ENCODE measurements around the gene HDAC4.

HDAC4 gene

DNA sequence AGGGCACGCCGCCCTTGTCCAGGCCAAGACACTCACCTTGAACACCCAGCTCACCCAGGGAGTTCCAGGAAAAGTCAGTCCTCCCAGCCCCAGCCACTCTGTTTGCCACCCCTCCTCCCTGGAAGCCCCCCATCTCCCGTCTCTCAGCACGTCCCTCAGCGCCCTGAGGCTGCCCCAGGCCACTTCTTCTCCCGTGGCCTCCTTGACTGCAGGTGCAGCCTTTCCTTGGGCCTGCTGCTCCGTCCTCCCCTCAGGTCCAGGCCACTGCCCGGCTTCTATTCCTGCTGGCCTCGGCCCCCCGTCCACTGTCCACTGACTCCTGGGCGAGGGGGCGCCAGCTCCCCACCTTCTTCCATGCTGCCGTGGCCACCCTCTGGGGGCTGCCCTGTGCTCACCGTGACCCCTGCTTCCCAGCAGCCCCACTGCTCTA is 239.1 kb downstream of the HDAC4 start:
- no peak for DNase-seq (ENCODE audit: low read depth, low spot score)
- no peak overlapping the region for H3K4me3 ChIP-seq (ENCODE audit: low read length)
- no peaks in the 10 kb centered on the region; the same call in 1 of the 2 replicates for H3K4me1 ChIP-seq (ENCODE audit: control insufficient read depth, insufficient read depth, low read length)
- H3K27ac ChIP-seq (ENCODE audit: low read length), result no peak overlapping the region
- no peaks in the 10 kb centered on the region for H3K27me3 ChIP-seq (ENCODE audit: control insufficient read depth, insufficient read depth, low read length)
- WGBS (ENCODE audit: insufficient coverage, insufficient read length), result no CpG with 5 or more reads among the region's 14 CpGs
- H3K9me3 ChIP-seq (ENCODE audit: control insufficient read depth, insufficient read depth, low read length), result no peaks in the 10 kb centered on the region
- no peaks in the 10 kb centered on the region; the same call in 1 of the 2 replicates for H3K36me3 ChIP-seq (ENCODE audit: control insufficient read depth, insufficient read depth, low read length)

DNA sequence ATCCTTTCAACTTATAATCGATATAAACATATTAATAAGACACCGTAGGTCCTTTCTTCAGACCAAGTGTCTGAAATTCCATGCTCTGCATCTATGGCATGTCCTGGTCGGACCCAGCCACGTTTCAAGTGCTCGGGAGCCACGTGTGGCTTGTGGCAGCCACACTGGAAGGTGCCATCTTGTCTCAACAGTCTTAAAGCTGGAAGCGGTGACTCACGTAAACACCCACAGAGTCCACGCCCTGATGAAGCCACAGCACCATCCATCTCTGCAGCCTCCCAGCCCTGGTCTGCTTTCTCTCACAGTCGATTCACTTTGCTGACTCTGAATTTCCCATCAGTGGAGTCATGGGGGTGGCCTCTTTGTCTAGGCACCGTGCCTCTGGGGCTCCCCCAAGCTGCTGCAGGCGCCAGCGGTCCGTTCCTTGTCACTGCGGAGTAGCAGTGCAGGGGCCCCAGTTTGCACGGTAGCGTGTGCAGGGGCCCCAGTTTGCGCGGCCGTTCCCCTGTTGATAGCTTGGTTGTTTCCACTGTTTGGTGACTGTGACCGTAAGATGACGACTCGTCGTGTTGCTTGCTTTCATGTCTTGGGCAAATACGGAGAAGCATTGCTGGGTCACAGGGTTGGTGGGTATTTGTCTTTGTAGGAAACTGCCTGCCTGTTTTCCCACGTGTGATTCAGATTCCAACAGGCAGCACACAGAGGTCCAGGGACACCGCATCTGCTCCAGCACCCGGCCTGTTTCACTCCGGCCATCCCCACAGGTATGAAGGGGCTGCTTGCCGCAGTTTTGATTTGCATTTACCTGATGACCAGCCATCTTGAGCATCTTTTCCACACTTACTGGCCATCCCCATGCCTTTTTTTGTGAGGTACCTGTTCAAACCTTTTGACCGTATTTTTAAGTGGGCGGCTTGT is 240.3 kb downstream of the HDAC4 start:
- Histone ChIP-seq H3K27me3 (ENCODE audit: control insufficient read depth, insufficient read depth, low read length) (no peaks in the 10 kb centered on the region), H3K9me3 (ENCODE audit: control insufficient read depth, insufficient read depth, low read length) (no peaks in the 10 kb centered on the region), H3K4me3 (ENCODE audit: low read length) (no peak overlapping the region), H3K36me3 (ENCODE audit: control insufficient read depth, insufficient read depth, low read length) (peaks cover 3% of the 10 kb centered on the region; the same call in 1 of the 2 replicates), H3K4me1 (ENCODE audit: control insufficient read depth, insufficient read depth, low read length) (no peaks in the 10 kb centered on the region; the same call in 1 of the 2 replicates), H3K27ac (ENCODE audit: low read length) (no peak overlapping the region)
- no peak for DNase-seq (ENCODE audit: low read depth, low spot score)
- WGBS (ENCODE audit: insufficient coverage, insufficient read length), result no CpG with 5 or more reads among the region's 32 CpGs

DNA sequence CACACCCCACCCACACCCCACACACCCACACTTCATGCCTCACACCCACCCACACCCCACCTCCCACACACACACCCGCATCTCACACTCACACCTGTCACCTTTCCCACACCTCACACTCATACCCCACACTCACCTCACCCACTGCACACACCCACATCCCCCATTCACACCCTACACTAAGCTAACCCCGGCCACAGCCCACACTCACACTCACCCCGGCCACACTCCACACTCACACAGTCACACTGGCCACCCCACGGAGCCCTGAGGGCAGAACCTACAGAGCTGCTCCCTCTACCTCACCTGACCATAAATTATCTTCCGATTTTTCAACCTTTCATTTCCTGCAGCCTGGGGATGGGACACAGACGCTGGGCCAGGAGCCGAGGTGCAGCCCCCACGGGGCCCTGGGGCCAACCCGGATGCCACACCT is 241.3 kb downstream of the HDAC4 start:
- no peak for DNase-seq (ENCODE audit: low read depth, low spot score)
- 100% methylated on average over 2 of the region's 9 CpGs for WGBS (ENCODE audit: insufficient coverage, insufficient read length)
- no peaks in the 10 kb centered on the region for H3K9me3 ChIP-seq (ENCODE audit: control insufficient read depth, insufficient read depth, low read length)
- H3K27ac ChIP-seq (ENCODE audit: low read length), result no peak overlapping the region
- H3K36me3 ChIP-seq (ENCODE audit: control insufficient read depth, insufficient read depth, low read length), result peaks cover 5% of the 10 kb centered on the region; the same call in 1 of the 2 replicates
- no peaks in the 10 kb centered on the region; the same call in 1 of the 2 replicates for H3K4me1 ChIP-seq (ENCODE audit: control insufficient read depth, insufficient read depth, low read length)
- H3K4me3 ChIP-seq (ENCODE audit: low read length), result no peak overlapping the region
- H3K27me3 ChIP-seq (ENCODE audit: control insufficient read depth, insufficient read depth, low read length), result no peaks in the 10 kb centered on the region

DNA sequence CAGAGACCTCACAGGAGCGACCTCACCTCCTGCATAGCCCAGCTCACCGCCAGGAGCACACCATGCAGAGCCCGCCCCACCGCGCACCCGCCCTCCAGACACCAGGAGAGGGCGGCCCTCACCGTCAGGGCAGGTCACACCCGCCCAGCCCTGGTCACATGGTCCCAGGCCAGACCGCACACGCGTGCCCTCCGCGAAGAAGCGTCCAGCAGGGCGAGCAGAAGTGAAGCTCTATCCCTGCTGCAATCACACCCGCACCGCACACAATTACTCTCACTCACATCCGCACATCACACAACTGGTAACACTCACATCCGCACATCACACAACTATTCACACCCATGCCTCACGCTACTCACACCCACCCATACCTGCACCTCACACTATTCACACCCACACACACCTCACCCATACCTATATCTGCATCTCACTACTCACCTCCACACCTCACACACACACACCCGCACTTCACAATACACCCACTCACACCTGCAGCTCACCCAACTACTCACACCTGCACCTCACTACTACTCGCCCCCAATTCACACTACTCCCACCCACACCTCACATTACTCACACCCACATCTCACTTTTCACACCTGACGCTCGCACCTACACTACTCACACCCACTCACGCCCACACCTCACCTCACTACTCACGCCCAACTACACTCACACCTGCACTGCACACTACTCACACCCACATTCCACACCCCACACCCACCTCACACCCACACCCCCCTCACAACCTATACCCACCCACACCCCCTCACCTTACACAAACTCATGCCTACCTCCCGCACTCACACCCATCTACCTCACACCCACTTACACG is 242.0 kb downstream of the HDAC4 start:
- peaks cover 8% of the 10 kb centered on the region; the same call in 1 of the 2 replicates for H3K36me3 ChIP-seq (ENCODE audit: control insufficient read depth, insufficient read depth, low read length)
- no peak overlapping the region for H3K4me3 ChIP-seq (ENCODE audit: low read length)
- H3K4me1 ChIP-seq (ENCODE audit: control insufficient read depth, insufficient read depth, low read length), result no peaks in the 10 kb centered on the region; the same call in 1 of the 2 replicates
- no peak for DNase-seq (ENCODE audit: low read depth, low spot score)
- no peak overlapping the region for H3K27ac ChIP-seq (ENCODE audit: low read length)
- no peaks in the 10 kb centered on the region for H3K27me3 ChIP-seq (ENCODE audit: control insufficient read depth, insufficient read depth, low read length)
- WGBS (ENCODE audit: insufficient coverage, insufficient read length), result 100% methylated on average over 13 of the region's 29 CpGs
- H3K9me3 ChIP-seq (ENCODE audit: control insufficient read depth, insufficient read depth, low read length), result no peaks in the 10 kb centered on the region

DNA sequence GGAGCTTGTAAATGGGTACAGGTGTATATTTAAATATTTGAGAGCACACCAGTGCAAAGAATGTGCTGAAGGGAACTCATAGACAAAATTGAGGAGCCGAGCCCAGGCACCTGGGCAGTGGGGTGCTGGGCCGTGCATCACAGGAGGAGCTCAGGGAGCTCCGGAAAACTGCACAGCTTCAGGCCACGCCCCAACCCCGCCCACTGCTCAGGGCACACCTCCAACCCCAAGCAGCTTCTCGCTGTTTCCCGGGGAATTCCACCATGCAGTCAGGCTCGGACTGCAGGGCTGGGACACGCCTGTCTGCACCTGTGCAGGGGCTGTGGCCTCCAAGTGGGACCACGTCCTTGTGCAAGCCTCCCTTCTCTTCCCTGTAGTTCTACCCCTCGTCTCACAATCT is 243.0 kb downstream of the HDAC4 start:
- Histone ChIP-seq H3K4me3 (ENCODE audit: low read length) (no peak overlapping the region), H3K27me3 (ENCODE audit: control insufficient read depth, insufficient read depth, low read length) (no peaks in the 10 kb centered on the region), H3K4me1 (ENCODE audit: control insufficient read depth, insufficient read depth, low read length) (no peaks in the 10 kb centered on the region), H3K9me3 (ENCODE audit: control insufficient read depth, insufficient read depth, low read length) (no peaks in the 10 kb centered on the region), H3K36me3 (ENCODE audit: control insufficient read depth, insufficient read depth, low read length) (peaks cover 8% of the 10 kb centered on the region; the same call in 1 of the 2 replicates), H3K27ac (ENCODE audit: low read length) (no peak overlapping the region)
- peak; percentile 45 for DNase-seq (ENCODE audit: low read depth, low spot score)
- no CpG with 5 or more reads among the region's 11 CpGs for WGBS (ENCODE audit: insufficient coverage, insufficient read length)

DNA sequence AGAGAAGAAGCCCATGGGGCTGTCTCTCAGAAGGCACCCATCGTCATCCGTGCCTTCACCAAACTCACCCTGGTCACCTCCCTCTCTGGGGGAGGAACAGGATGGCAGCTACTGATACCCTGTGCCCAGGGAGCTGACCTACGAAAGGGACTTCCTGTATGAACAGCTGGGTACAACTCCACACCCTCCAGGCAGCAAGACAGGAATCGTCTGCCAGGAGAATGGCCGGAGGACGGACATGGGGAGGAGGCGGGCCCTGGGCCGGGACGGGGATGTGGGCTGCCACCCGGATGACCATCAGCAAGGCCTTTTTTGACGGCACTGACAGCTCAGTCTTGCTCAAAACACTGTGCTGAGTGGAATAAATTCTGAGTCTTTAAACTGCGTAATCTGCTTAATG is 243.6 kb downstream of the HDAC4 start:
- peaks cover 8% of the 10 kb centered on the region; the same call in 1 of the 2 replicates for H3K36me3 ChIP-seq (ENCODE audit: control insufficient read depth, insufficient read depth, low read length)

DNA sequence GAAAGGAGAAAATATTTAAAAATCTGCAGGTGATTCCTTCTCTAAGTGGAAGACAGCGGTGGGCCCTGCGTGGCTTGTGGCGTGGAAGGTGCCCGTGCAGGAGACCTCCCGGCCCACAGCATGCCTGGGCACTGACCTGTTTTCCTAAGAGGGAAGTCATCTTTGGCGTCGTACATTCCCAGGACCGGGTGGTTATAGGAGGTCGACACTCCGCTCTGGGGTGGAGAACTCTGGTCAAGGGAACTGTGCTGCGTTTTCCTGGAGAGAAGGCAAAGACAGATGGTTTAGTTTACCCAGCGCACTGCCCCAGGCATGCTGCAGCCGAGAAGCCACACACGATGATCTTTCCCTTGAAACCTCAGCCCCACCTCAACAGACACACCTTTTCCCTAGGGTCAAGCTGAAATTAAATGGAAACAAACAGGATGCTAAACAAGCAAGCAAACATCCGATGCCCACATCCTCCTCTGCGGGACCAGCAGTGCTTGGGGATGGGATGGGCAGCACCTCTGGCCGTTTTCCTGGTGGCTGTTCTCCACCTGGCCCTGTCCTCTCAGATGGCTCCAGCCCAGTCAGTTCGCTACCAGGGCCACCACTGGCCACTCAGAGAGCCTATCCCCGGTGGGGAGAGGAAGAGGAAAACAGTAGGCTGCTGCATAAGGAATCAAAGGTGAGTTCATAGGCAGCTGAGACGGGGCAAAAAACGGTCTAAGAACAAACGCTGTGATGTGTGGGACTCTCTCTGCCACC is 244.1 kb downstream of the HDAC4 start:
- H3K4me3 ChIP-seq (ENCODE audit: low read length), result no peak overlapping the region
- peaks cover 8% of the 10 kb centered on the region; the same call in 1 of the 2 replicates for H3K36me3 ChIP-seq (ENCODE audit: control insufficient read depth, insufficient read depth, low read length)
- H3K9me3 ChIP-seq (ENCODE audit: control insufficient read depth, insufficient read depth, low read length), result no peaks in the 10 kb centered on the region
- DNase-seq (ENCODE audit: low read depth, low spot score), result no peak
- H3K27me3 ChIP-seq (ENCODE audit: control insufficient read depth, insufficient read depth, low read length), result no peaks in the 10 kb centered on the region
- no peak overlapping the region for H3K27ac ChIP-seq (ENCODE audit: low read length)
- no CpG with 5 or more reads among the region's 22 CpGs for WGBS (ENCODE audit: insufficient coverage, insufficient read length)
- no peaks in the 10 kb centered on the region for H3K4me1 ChIP-seq (ENCODE audit: control insufficient read depth, insufficient read depth, low read length)

More for the DNA sequence above, 243.6 kb downstream of the HDAC4 start:
- H3K27me3 ChIP-seq (ENCODE audit: control insufficient read depth, insufficient read depth, low read length), result no peaks in the 10 kb centered on the region
- no peak for DNase-seq (ENCODE audit: low read depth, low spot score)
- no peak overlapping the region for H3K4me3 ChIP-seq (ENCODE audit: low read length)
- H3K4me1 ChIP-seq (ENCODE audit: control insufficient read depth, insufficient read depth, low read length), result no peaks in the 10 kb centered on the region
- no peak overlapping the region for H3K27ac ChIP-seq (ENCODE audit: low read length)
- no peaks in the 10 kb centered on the region for H3K9me3 ChIP-seq (ENCODE audit: control insufficient read depth, insufficient read depth, low read length)
- WGBS (ENCODE audit: insufficient coverage, insufficient read length), result no CpG with 5 or more reads among the region's 12 CpGs

DNA sequence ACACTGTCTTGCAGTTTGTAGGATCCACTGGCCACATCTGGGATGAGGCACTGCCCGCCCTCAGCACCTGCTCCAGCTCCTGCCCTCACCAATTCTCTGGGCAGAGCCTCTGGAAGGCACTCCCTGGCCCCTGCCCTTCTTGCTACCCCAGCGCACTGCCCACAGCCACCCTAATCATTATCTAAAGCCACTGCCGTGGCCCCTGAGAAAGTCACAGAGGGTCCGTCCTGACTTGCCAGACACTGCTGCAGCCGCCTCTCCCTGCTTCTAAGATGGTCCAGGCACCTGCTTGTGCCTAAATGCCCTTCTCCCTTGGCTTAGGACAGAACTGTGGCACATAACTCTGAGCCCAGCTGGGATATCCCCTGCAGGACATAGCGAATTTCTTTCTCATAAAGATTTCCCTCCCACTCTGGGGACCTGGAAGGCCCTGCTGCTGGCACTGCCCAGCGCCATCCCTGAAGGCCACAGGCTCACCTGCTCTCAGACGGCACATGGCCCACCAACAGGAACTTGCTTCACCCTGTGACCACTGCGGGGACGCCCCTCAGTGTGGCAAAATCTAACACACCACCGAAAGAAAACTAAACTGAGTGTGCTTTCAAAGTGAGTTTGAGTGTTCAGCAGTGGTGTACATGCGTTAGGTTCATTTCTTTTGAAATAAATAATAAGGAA is 244.9 kb downstream of the HDAC4 start:
- Histone ChIP-seq H3K36me3 (ENCODE audit: control insufficient read depth, insufficient read depth, low read length) (peaks cover 8% of the 10 kb centered on the region; the same call in 1 of the 2 replicates), H3K4me3 (ENCODE audit: low read length) (no peak overlapping the region), H3K27ac (ENCODE audit: low read length) (no peak overlapping the region), H3K27me3 (ENCODE audit: control insufficient read depth, insufficient read depth, low read length) (no peaks in the 10 kb centered on the region), H3K4me1 (ENCODE audit: control insufficient read depth, insufficient read depth, low read length) (no peaks in the 10 kb centered on the region), H3K9me3 (ENCODE audit: control insufficient read depth, insufficient read depth, low read length) (no peaks in the 10 kb centered on the region)
- DNase-seq (ENCODE audit: low read depth, low spot score), result no peak
- 100% methylated on average over 1 of the region's 12 CpGs for whole genome bisulfite sequencing (ENCODE audit: insufficient coverage, insufficient read length)

DNA sequence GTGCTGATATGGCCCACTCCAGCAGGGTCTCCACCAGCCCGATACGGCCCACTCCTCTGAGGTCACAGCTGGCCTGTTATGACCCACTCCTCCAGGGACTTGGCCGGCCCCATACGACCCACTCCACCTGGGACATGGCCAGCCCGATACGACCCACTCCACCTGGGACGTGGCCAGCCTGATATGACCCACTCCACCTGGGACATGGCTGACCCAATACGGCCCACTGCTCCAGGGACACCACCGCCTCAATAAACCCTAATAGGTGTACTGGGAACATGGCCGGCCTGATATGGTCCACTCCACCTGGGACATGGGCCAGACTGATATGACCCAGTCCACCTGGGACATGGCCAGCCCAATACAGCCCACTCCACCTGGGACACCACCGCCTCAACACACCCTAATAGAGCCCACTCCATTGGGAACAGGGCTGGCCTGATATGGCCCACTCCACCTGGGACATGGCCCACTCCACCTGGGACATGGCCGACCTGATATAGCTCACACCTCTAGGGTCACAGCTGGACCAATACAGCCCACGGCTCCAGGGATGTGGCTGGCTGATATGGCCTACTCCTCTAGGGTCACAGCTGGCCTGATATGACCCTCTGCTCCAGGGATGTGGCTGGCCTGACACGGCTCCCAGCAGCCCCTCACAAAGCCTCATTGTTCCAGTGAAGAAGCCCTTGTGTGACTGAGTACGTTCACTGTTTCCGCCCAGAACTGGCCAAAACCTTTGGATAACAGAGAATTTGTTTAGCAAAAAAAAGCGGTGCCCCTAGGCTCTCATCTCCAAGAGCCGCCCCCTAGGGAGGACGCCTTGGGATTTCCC is 245.6 kb downstream of the HDAC4 start:
- WGBS (ENCODE audit: insufficient coverage, insufficient read length), result no CpG with 5 or more reads among the region's 19 CpGs

More for the DNA sequence above, 245.6 kb downstream of the HDAC4 start:
- H3K4me3 ChIP-seq (ENCODE audit: low read length), result no peak overlapping the region
- no peak for DNase-seq (ENCODE audit: low read depth, low spot score)
- no peaks in the 10 kb centered on the region for H3K9me3 ChIP-seq (ENCODE audit: control insufficient read depth, insufficient read depth, low read length)
- peaks cover 8% of the 10 kb centered on the region; the same call in 1 of the 2 replicates for H3K36me3 ChIP-seq (ENCODE audit: control insufficient read depth, insufficient read depth, low read length)
- H3K27ac ChIP-seq (ENCODE audit: low read length), result no peak overlapping the region
- H3K27me3 ChIP-seq (ENCODE audit: control insufficient read depth, insufficient read depth, low read length), result no peaks in the 10 kb centered on the region
- no peaks in the 10 kb centered on the region for H3K4me1 ChIP-seq (ENCODE audit: control insufficient read depth, insufficient read depth, low read length)

Measured in iPS DF 6.9 (cell line).